HepG2 (cell line): ENCODE results near the gene CDH2. TPM values are rescaled to one million over a fixed set of nuclear protein-coding genes. Genes with fewer than 3 reads are reported as not detected.

Experiments
- AGO2 ChIP-seq: fragments of 200-400 bp; formaldehyde crosslinking; optimal IDR thresholded peaks from 2 replicates; pipeline ENCODE3; 2017; ENCODE audit warnings: mild to moderate bottlenecking, low read depth, low read length, moderate library complexity
- ARID4A ChIP-seq: sonication (generic); formaldehyde crosslinking; IDR thresholded peaks from 2 replicates; pipeline ENCODE4 v1.5.0; 2020; ENCODE audit warnings: mild to moderate bottlenecking, missing genetic modification reagents, borderline replicate concordance
- CSRNP1 ChIP-seq: sonication (generic); formaldehyde crosslinking; IDR thresholded peaks from 2 replicates; pipeline ENCODE4 v1.8.1; 2023; ENCODE audit warnings: mild to moderate bottlenecking, missing genetic modification reagents
- HMGXB4 ChIP-seq, 2 experiments: sonication (generic) in 1 of 2; formaldehyde crosslinking in 1 of 2; IDR thresholded peaks; 2 replicates each; pipeline versions ENCODE4 v1.4.0 to v1.6.1; 2018 to 2020; ENCODE audit warnings: missing genetic modification reagents in 2 of 2, borderline replicate concordance in 1 of 2, low read depth in 1 of 2, mild to moderate bottlenecking in 1 of 2, missing biosample characterization in 1 of 2
- MTA1 ChIP-seq: sonication (generic); formaldehyde crosslinking; IDR thresholded peaks from 2 replicates; pipeline ENCODE4 v1.4.0; 2020; ENCODE audit warnings: missing genetic modification reagents, mild to moderate bottlenecking, borderline replicate concordance
- PRDM4 ChIP-seq: sonication (generic); formaldehyde crosslinking; IDR thresholded peaks from 2 replicates; pipeline ENCODE4 v1.9.0; 2021; ENCODE audit warnings: missing genetic modification reagents, borderline replicate concordance
- TRIM22 ChIP-seq: fragments of 450-650 bp; IDR thresholded peaks from 2 replicates; pipeline ENCODE4 v1.6.1; 2017
- ZFY ChIP-seq: sonication (generic); formaldehyde crosslinking; IDR thresholded peaks from 2 replicates; pipeline ENCODE4 v1.4.0; 2020; ENCODE audit warnings: missing genetic modification reagents
- ZNF33A ChIP-seq: sonication (generic); formaldehyde crosslinking; IDR thresholded peaks from 2 replicates; pipeline ENCODE4 v1.5.1; 2020; ENCODE audit warnings: missing genetic modification reagents, mild to moderate bottlenecking, moderate library complexity, borderline replicate concordance
- ZNF710 ChIP-seq: sonication (generic); formaldehyde crosslinking; IDR thresholded peaks from 2 replicates; pipeline ENCODE4 v1.5.0; 2020; ENCODE audit warnings: mild to moderate bottlenecking, missing genetic modification reagents, borderline replicate concordance
- polyA plus RNA-seq, 8 experiments: library from polyadenylated mRNA; depleted of rRNA in 3 of 8; stranded (reverse) in 7 of 8; unstranded in 1 of 8; fragments of >200 nt; fragmentation: Illumina TruSeq in 4 of 8; extraction: Trizol in 4 of 8; gene quantifications; 2 replicates each; pipeline versions ENCODE4 v1.2.1 to v1.2.3, GENCODE V29; 2011 to 2016; ENCODE audit warnings: low read depth in 4 of 8, missing spikeins in 1 of 8, mixed read lengths in 1 of 8; ENCODE audit not compliant: insufficient read depth in 1 of 8
- total RNA-seq, 5 experiments: library from RNA; depleted of rRNA; stranded (reverse); fragments of >200 nt; fragmentation: Illumina TruSeq; extraction: Trizol; gene quantifications; 2 replicates each; pipeline ENCODE4 v1.2.3, GENCODE V29; 2016; ENCODE audit warnings: low read depth in 1 of 5

CDH2 gene
- total and polyA plus RNA-seq, 2 of the 13 experiments (the other 11 are each of a cell fraction or from before 2014, with no cell fraction given) = 18.6 to 36.1 TPM

- TF ChIP-seq CSRNP1 (CRISPR knock-in tag) (peak; percentile 59; the same call in 1 of the 2 replicates), ZNF710 (peak; percentile 26; the same call in 1 of the 2 replicates), PRDM4 (CRISPR knock-in tag) (no peak), MTA1 (peak; percentile 17; the same call in 1 of the 2 replicates), ARID4A (peak; percentile 37; the same call in 1 of the 2 replicates), ZFY (0 out of 2 replicates have a peak, but pooled peaks have one; percentile 36), TRIM22 (no peak), AGO2 (peak; percentile 44), ZNF33A (CRISPR knock-in tag) (no peak), HMGXB4 (CRISPR knock-in tag; IDR thresholded peaks at IDR 0.05; ENCODE audit: borderline replicate concordance in 1 of 2, low read depth in 1 of 2) (peak in 1 of 2 experiments; percentile 18; a peak in 1 of 4 replicates)
- TF ChIP-seq, all 625 proteins: peak for 71
Observed at GRCh38 chr18:28175150-28175929, 1.6 kb downstream of the CDH2 start (continued).
